K562 (cell line): ENCODE data around the gene ZNF268. TPM values are rescaled to one million over a fixed set of nuclear protein-coding genes. Genes with fewer than 3 reads are reported as not detected.
A peak's percentile ranks its signal among the peaks of the same experiment; 100 is the strongest.

ENCODE experiments used
- BDP1 ChIP-seq: IDR thresholded peaks from 3 replicates; pipeline ENCODE4 v1.6.1; 2011; ENCODE audit not compliant: insufficient read length, insufficient read depth
- CBX5 ChIP-seq: IDR thresholded peaks from 2 replicates; pipeline ENCODE4 v1.6.1; 2014; ENCODE audit warnings: low read depth, borderline replicate concordance
- CXXC5 ChIP-seq: fragments of 250-450 bp; sonication (Bioruptor Pico); IDR thresholded peaks from 2 replicates; pipeline ENCODE4 v1.8.0; 2022; ENCODE audit warnings: inconsistent platforms, mild to moderate bottlenecking, moderate library complexity
- GABPB2 ChIP-seq: fragments of 250-450 bp; sonication (Bioruptor Pico); conservative IDR thresholded peaks from 2 replicates; pipeline ENCODE4 v1.5.1; 2021; ENCODE audit warnings: mild to moderate bottlenecking
- HOMEZ ChIP-seq: fragments of 250-450 bp; sonication (Bioruptor Pico); IDR thresholded peaks from 2 replicates; pipeline ENCODE4 v1.4.0; 2020; ENCODE audit warnings: mild to moderate bottlenecking, moderate library complexity
- NKRF ChIP-seq: fragments of 450-650 bp; IDR thresholded peaks from 2 replicates; pipeline ENCODE4 v1.6.1; 2016; ENCODE audit warnings: borderline replicate concordance
- PHF20 ChIP-seq: fragments of 450-650 bp; IDR thresholded peaks from 2 replicates; pipeline ENCODE4 v1.6.1; 2018; ENCODE audit not compliant: partially characterized antibody
- RBM14 ChIP-seq: fragments of 200-400 bp; formaldehyde crosslinking; IDR thresholded peaks from 2 replicates; pipeline ENCODE4 v1.6.1; 2018; ENCODE audit warnings: low read depth, mild to moderate bottlenecking, low read length, moderate library complexity, borderline replicate concordance; ENCODE audit not compliant: insufficient read depth
- RBM22 ChIP-seq: fragments of 200-400 bp; formaldehyde crosslinking; IDR thresholded peaks from 2 replicates; pipeline ENCODE4 v1.6.1; 2018; ENCODE audit warnings: low read length, low read depth; ENCODE audit not compliant: poor library complexity, severe bottlenecking
- RFX1 ChIP-seq: fragments of 450-650 bp; IDR thresholded peaks from 2 replicates; pipeline ENCODE4 v1.6.1; 2016; ENCODE audit warnings: mild to moderate bottlenecking, moderate library complexity
- SIRT6 ChIP-seq: IDR thresholded peaks from one replicate; pipeline ENCODE4 v1.6.1; 2012; ENCODE audit warnings: low read depth, mild to moderate bottlenecking, control low read depth, inconsistent platforms, low read length, moderate library complexity
- SPI1 ChIP-seq: IDR thresholded peaks from 2 replicates; pipeline ENCODE4 v1.6.1; 2011; ENCODE audit warnings: low read depth, low read length, control low read depth, borderline replicate concordance
- SRF ChIP-seq, 2 experiments: fragments of 250-450, 450-650 bp in 1 of 2; sonication (Bioruptor Pico) in 1 of 2; sonication (generic) in 1 of 2; formaldehyde crosslinking; IDR thresholded peaks; 2 replicates each; pipeline versions ENCODE4 v1.5.0 to v1.5.1; 2020 to 2022; ENCODE audit warnings: mild to moderate bottlenecking in 1 of 2, missing genetic modification reagents in 1 of 2
- TAL1 ChIP-seq: fragments of 450-650 bp; IDR thresholded peaks from 2 replicates; pipeline ENCODE4 v1.6.1; 2016; ENCODE audit warnings: mild to moderate bottlenecking
- TEAD1 ChIP-seq, 2 experiments: fragments of 450-650 bp in 1 of 2; sonication (generic) in 1 of 2; formaldehyde crosslinking; IDR thresholded peaks; 2 replicates each; pipeline versions ENCODE4 v1.4.0 to v1.8.0; 2020 to 2022; ENCODE audit warnings: mild to moderate bottlenecking in 2 of 2, missing genetic modification reagents in 1 of 2
- ZNF140 ChIP-seq: fragments of 250-450 bp; sonication (Bioruptor Pico); IDR thresholded peaks from 2 replicates; pipeline ENCODE4 v1.8.0; 2021; ENCODE audit warnings: moderate library complexity, mild to moderate bottlenecking, inconsistent platforms
- ZNF175 ChIP-seq: fragments of 200-800 bp; sonication (Bioruptor generic); IDR thresholded peaks from 2 replicates; pipeline ENCODE4 v1.6.1; 2016; ENCODE audit warnings: low read depth, mild to moderate bottlenecking, missing genetic modification characterization, missing compliant biosample characterization
- ZNF507 ChIP-seq: conservative IDR thresholded peaks from 2 replicates; pipeline ENCODE4 v1.6.1; 2017; ENCODE audit warnings: missing genetic modification characterization, missing compliant biosample characterization
- polyA plus RNA-seq, 8 experiments: library from polyadenylated mRNA; depleted of rRNA in 4 of 8; stranded (reverse) in 5 of 8; unstranded in 3 of 8; fragments of >200 nt; fragmentation: Nextera tagmentation in 2 of 8; fragmentation: Illumina TruSeq in 1 of 8; extraction: Ambion mirVana in 2 of 8; extraction: Trizol in 1 of 8; gene quantifications; 2 replicates each; pipeline versions ENCODE4 v1.2.1 to v1.2.3, GENCODE V29; 2011 to 2014; ENCODE audit warnings: inconsistent platforms in 1 of 8, missing spikeins in 1 of 8
- total RNA-seq, 7 experiments: library from RNA; depleted of rRNA in 6 of 7; stranded (reverse); fragments of >200 nt in 6 of 7; fragmentation: Illumina TruSeq in 2 of 7; extraction: Trizol in 2 of 7; gene quantifications; 2 replicates each; pipeline versions ENCODE4 v1.2.1 to v1.2.3, GENCODE V29; 2011 to 2021; ENCODE audit warnings: low replicate concordance in 1 of 7
- TF ChIP-seq, protein P1 (sequence below): sonication (generic); formaldehyde crosslinking; IDR thresholded peaks from 2 replicates; pipeline ENCODE4 v1.8.1; 2023; ENCODE audit warnings: missing genetic modification reagents, mild to moderate bottlenecking, borderline replicate concordance

The ZNF268 gene
- total and polyA plus RNA-seq, 9 of the 15 experiments (the other 6 are each of a cell fraction or from before 2014, with no cell fraction given): 4.8 to 12.0 (median 7.7) TPM

GRCh38 chr12:133181238-133181959 is at the start of gene ZNF268 (continued):
- TF ChIP-seq SRF (CRISPR knock-in tag; IDR thresholded peaks at IDR 0.05): peak in 1 of 2 experiments; percentile 84; a peak in 2 of 4 replicates
- no peak for TF ChIP-seq ZNF507 (tag)
- TF ChIP-seq CXXC5 (CRISPR knock-in tag): peak; percentile 92
- no peak for TF ChIP-seq ZNF140
- TF ChIP-seq, protein P1, sequence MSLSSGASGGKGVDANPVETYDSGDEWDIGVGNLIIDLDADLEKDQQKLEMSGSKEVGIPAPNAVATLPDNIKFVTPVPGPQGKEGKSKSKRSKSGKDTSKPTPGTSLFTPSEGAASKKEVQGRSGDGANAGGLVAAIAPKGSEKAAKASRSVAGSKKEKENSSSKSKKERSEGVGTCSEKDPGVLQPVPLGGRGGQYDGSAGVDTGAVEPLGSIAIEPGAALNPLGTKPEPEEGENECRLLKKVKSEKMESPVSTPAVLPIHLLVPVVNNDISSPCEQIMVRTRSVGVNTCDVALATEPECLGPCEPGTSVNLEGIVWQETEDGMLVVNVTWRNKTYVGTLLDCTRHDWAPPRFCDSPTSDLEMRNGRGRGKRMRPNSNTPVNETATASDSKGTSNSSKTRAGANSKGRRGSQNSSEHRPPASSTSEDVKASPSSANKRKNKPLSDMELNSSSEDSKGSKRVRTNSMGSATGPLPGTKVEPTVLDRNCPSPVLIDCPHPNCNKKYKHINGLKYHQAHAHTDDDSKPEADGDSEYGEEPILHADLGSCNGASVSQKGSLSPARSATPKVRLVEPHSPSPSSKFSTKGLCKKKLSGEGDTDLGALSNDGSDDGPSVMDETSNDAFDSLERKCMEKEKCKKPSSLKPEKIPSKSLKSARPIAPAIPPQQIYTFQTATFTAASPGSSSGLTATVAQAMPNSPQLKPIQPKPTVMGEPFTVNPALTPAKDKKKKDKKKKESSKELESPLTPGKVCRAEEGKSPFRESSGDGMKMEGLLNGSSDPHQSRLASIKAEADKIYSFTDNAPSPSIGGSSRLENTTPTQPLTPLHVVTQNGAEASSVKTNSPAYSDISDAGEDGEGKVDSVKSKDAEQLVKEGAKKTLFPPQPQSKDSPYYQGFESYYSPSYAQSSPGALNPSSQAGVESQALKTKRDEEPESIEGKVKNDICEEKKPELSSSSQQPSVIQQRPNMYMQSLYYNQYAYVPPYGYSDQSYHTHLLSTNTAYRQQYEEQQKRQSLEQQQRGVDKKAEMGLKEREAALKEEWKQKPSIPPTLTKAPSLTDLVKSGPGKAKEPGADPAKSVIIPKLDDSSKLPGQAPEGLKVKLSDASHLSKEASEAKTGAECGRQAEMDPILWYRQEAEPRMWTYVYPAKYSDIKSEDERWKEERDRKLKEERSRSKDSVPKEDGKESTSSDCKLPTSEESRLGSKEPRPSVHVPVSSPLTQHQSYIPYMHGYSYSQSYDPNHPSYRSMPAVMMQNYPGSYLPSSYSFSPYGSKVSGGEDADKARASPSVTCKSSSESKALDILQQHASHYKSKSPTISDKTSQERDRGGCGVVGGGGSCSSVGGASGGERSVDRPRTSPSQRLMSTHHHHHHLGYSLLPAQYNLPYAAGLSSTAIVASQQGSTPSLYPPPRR (CRISPR knock-in tag): no peak
- no peak for TF ChIP-seq RBM22
- no peak for TF ChIP-seq SIRT6
- TF ChIP-seq SPI1: no peak
- TF ChIP-seq BDP1: no peak
- TF ChIP-seq TAL1: no peak
- TF ChIP-seq ZNF175 (CRISPR knock-in tag): peak; percentile 49; the same call in 1 of the 2 replicates
- peak in 1 of 2 experiments; percentile 43; a peak in 1 of 4 replicates for TF ChIP-seq TEAD1 (CRISPR knock-in tag; IDR thresholded peaks at IDR 0.05)
- TF ChIP-seq RBM14: no peak
- 0 out of 2 replicates have a peak, but pooled peaks have one; percentile 4 for TF ChIP-seq CBX5
- peak; percentile 74; the same call in 1 of the 2 replicates for TF ChIP-seq NKRF
- no peak for TF ChIP-seq GABPB2 (CRISPR knock-in tag)
- TF ChIP-seq PHF20: peak; percentile 99
- 0 out of 2 replicates have a peak, but pooled peaks have one; percentile 18 for TF ChIP-seq HOMEZ (CRISPR knock-in tag)
- TF ChIP-seq RFX1: no peak
